Neutrophil (primary cell): ENCODE measurements around the gene ZDHHC12.
"Not testable (repeated sequence)": the region's sequence is repeated elsewhere in the genome, so short reads cannot be mapped to it uniquely, and the experiment has no call there.

Experiments used
- H3K27ac ChIP-seq: fragments of 200-600 bp; sonication (generic); 2 replicates; pipeline ENCODE4 v1.5.1; 2016; ENCODE audit warnings: mild to moderate bottlenecking, moderate library complexity
- H3K27me3 ChIP-seq: fragments of 200-600 bp; sonication (generic); 2 replicates; pipeline ENCODE4 v1.6.0; 2016; ENCODE audit warnings: mild to moderate bottlenecking
- H3K36me3 ChIP-seq: fragments of 200-600 bp; sonication (generic); 2 replicates; pipeline ENCODE4 v1.5.1; 2017
- H3K4me1 ChIP-seq, 2 experiments: fragments of 200-600 bp in 1 of 2; sonication (generic) in 1 of 2; 1 replicate in 1 of 2; 2 replicates in 1 of 2; pipeline versions ENCODE4 v1.5.1 to v1.6.1; 2013 to 2016; ENCODE audit warnings: low read depth in 1 of 2, low read length in 1 of 2, mild to moderate bottlenecking in 1 of 2, moderate library complexity in 1 of 2; ENCODE audit not compliant: control insufficient read depth in 1 of 2, insufficient read depth in 1 of 2
- H3K4me3 ChIP-seq, 2 experiments: fragments of 200-600 bp in 1 of 2; sonication (generic) in 1 of 2; 1 replicate in 1 of 2; 2 replicates in 1 of 2; pipeline ENCODE4 v1.5.1; 2013 to 2016; ENCODE audit warnings: low read depth in 1 of 2, low read length in 1 of 2, mild to moderate bottlenecking in 1 of 2, moderate library complexity in 1 of 2
- H3K9me3 ChIP-seq: fragments of 200-600 bp; sonication (generic); 2 replicates; pipeline ENCODE4 v1.5.1; 2016
- TF ChIP-seq, protein P1 (sequence below): fragments of 200-600 bp; sonication (generic); IDR thresholded peaks from 2 replicates; pipeline ENCODE4 v1.5.1; 2016; ENCODE audit warnings: antibody characterized with exemption

Gene ZDHHC12

GRCh38 chr9:128702445-128702948 lies 21.4 kb downstream of the ZDHHC12 start, which contains the start of gene PKN3:
TSS of gene PKN3 (plus strand) at chr9:128702503. CDS start at chr9:128702916, 413 bp downstream.
- H3K27ac ChIP-seq, result peak within 1 kb of the TSS; percentile 56
- TF ChIP-seq, protein P1, sequence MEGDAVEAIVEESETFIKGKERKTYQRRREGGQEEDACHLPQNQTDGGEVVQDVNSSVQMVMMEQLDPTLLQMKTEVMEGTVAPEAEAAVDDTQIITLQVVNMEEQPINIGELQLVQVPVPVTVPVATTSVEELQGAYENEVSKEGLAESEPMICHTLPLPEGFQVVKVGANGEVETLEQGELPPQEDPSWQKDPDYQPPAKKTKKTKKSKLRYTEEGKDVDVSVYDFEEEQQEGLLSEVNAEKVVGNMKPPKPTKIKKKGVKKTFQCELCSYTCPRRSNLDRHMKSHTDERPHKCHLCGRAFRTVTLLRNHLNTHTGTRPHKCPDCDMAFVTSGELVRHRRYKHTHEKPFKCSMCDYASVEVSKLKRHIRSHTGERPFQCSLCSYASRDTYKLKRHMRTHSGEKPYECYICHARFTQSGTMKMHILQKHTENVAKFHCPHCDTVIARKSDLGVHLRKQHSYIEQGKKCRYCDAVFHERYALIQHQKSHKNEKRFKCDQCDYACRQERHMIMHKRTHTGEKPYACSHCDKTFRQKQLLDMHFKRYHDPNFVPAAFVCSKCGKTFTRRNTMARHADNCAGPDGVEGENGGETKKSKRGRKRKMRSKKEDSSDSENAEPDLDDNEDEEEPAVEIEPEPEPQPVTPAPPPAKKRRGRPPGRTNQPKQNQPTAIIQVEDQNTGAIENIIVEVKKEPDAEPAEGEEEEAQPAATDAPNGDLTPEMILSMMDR, result peak; percentile 78
- H3K4me1 ChIP-seq, result peaks cover 11 to 20% of the 10 kb centered on the region in 2 experiments
- H3K36me3 ChIP-seq, result no peaks in the 10 kb centered on the region
- peaks cover 20% of the 10 kb centered on the region for H3K27me3 ChIP-seq
- H3K4me3 ChIP-seq, result peak within 1 kb of the TSS; percentile 64 to 92
- no peaks in the 10 kb centered on the region for H3K9me3 ChIP-seq

GRCh38 chr9:128701227-128701854 lies 22.6 kb downstream of the ZDHHC12 start:
- TF ChIP-seq, protein P1, result no peak
- H3K36me3 ChIP-seq, result peaks cover 6% of the 10 kb centered on the region
- peaks cover 20% of the 10 kb centered on the region for H3K27me3 ChIP-seq
- H3K4me3 ChIP-seq, result no peak overlapping the region
- no peak overlapping the region for H3K27ac ChIP-seq
- no peaks in the 10 kb centered on the region for H3K9me3 ChIP-seq
- peaks cover 11 to 20% of the 10 kb centered on the region in 2 experiments for H3K4me1 ChIP-seq

- H3K27ac ChIP-seq, H3K4me3 ChIP-seq, H3K9me3 ChIP-seq: not testable (repeated sequence)
- peaks cover 21% of the 10 kb centered on the region for H3K36me3 ChIP-seq
- H3K4me1 ChIP-seq, result peaks cover 11 to 20% of the 10 kb centered on the region in 2 experiments
- peaks cover 20% of the 10 kb centered on the region for H3K27me3 ChIP-seq
Measured at GRCh38 chr9:128699096-128699795, 24.7 kb downstream of the ZDHHC12 start.

GRCh38 chr9:128696923-128697707 lies 26.8 kb downstream of the ZDHHC12 start:
- peaks cover 2% of the 10 kb centered on the region in 2 experiments for H3K4me1 ChIP-seq
- no peak overlapping the region for H3K4me3 ChIP-seq
- no peaks in the 10 kb centered on the region for H3K9me3 ChIP-seq
- peaks cover 2% of the 10 kb centered on the region for H3K27me3 ChIP-seq
- no peak overlapping the region for H3K27ac ChIP-seq
- TF ChIP-seq, protein P1, result no peak
- H3K36me3 ChIP-seq, result peaks cover 41% of the 10 kb centered on the region

DNA sequence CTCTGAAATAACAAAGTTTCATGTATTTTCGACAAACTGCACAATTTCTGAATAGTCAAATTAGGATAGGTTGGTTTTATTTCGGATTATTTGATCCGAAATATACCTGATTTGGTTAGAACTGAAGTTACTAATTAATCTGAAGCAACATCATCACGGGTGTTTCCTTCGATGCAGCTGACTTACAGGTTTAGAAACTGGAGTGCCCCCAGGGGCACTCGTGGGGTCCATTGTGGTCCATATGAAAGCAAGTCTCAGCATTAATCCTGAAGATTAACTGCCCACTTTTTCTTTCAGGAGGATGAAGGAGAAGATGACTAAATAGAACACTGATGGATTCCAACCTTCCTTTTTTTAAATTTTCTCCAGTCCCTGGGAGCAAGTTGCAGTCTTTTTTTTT lies 29.6 kb downstream of the ZDHHC12 start:
- H3K36me3 ChIP-seq, result peaks cover 45% of the 10 kb centered on the region
- TF ChIP-seq, protein P1, result no peak
- no peaks in the 10 kb centered on the region for H3K27me3 ChIP-seq
- no peak overlapping the region for H3K4me3 ChIP-seq
- H3K4me1 ChIP-seq, result peaks cover 12 to 14% of the 10 kb centered on the region in 2 experiments
- H3K27ac ChIP-seq, result no peak overlapping the region
- no peaks in the 10 kb centered on the region for H3K9me3 ChIP-seq

GRCh38 chr9:128693738-128694137 lies 30.2 kb downstream of the ZDHHC12 start:
- not testable (repeated sequence) for H3K9me3 ChIP-seq, H3K27me3 ChIP-seq, H3K4me3 ChIP-seq, H3K27ac ChIP-seq
- peaks cover 12 to 14% of the 10 kb centered on the region in 2 experiments for H3K4me1 ChIP-seq
- peaks cover 45% of the 10 kb centered on the region for H3K36me3 ChIP-seq
